SU-DHL-6 (cell line): Measurements from ENCODE around the gene MAP2K6.

Experiments used
- H2AFZ ChIP-seq: fragments of 200-600 bp; sonication (generic); 2 replicates; pipeline ENCODE4 v1.6.1; 2014; ENCODE audit warnings: low read depth, mild to moderate bottlenecking, moderate library complexity, mixed read lengths, antibody characterized with exemption, low read length; ENCODE audit not compliant: severe bottlenecking
- H3F3A ChIP-seq: fragments of 200-600 bp; shearing (Covaris generic); 2 replicates; pipeline ENCODE4 v1.6.0; 2016; ENCODE audit warnings: antibody characterized with exemption, mild to moderate bottlenecking; ENCODE audit not compliant: insufficient read depth
- H3K27ac ChIP-seq: fragments of 200-600 bp; sonication (generic); 2 replicates; pipeline ENCODE4 v1.5.1; 2016; ENCODE audit warnings: low read depth, mild to moderate bottlenecking, low read length, moderate library complexity, mixed read lengths
- H3K27me3 ChIP-seq: fragments of 200-600 bp; sonication (generic), shearing (Covaris generic); 2 replicates; pipeline ENCODE4 v1.6.0; 2014; ENCODE audit warnings: mild to moderate bottlenecking, low read length
- H3K36me3 ChIP-seq: fragments of 200-600 bp; sonication (generic); 2 replicates; pipeline ENCODE4 v1.6.1; 2014; ENCODE audit warnings: mild to moderate bottlenecking, low read length, mixed read lengths
- H3K4me2 ChIP-seq: fragments of 300-600, 200-600 bp; shearing (Covaris generic), sonication (generic); 2 replicates; pipeline ENCODE4 v1.6.0; 2014; ENCODE audit warnings: low read length, low read depth, mild to moderate bottlenecking; ENCODE audit not compliant: poor library complexity, severe bottlenecking
- H3K4me3 ChIP-seq: fragments of 200-600 bp; sonication (generic); 2 replicates; pipeline ENCODE4 v1.5.1; 2014; ENCODE audit warnings: antibody characterized with exemption, low read length, mild to moderate bottlenecking, mixed read lengths; ENCODE audit not compliant: insufficient read depth, poor library complexity, severe bottlenecking
- H3K79me2 ChIP-seq: fragments of 200-600 bp; sonication (generic); 2 replicates; pipeline ENCODE4 v1.6.1; 2014; ENCODE audit warnings: mild to moderate bottlenecking, low read length, moderate library complexity; ENCODE audit not compliant: insufficient read depth
- H3K9ac ChIP-seq: fragments of 200-600 bp; sonication (generic); 2 replicates; pipeline ENCODE4 v1.7.0; 2014; ENCODE audit warnings: mild to moderate bottlenecking, low read length
- H3K9me2 ChIP-seq: fragments of 200-600 bp; sonication (generic); replicated peaks from 2 replicates; pipeline ENCODE4 v1.6.1; 2014; ENCODE audit warnings: low read length; ENCODE audit not compliant: insufficient read depth
- H3K9me3 ChIP-seq: fragments of 200-600 bp; sonication (generic); 2 replicates; pipeline ENCODE4 v1.6.1; 2014; ENCODE audit warnings: low read length, mixed read lengths; ENCODE audit not compliant: insufficient read depth
- H4K20me1 ChIP-seq: fragments of 200-600 bp; sonication (generic); 2 replicates; pipeline ENCODE4 v1.6.1; 2014; ENCODE audit warnings: low read depth, mild to moderate bottlenecking, antibody characterized with exemption, low read length, moderate library complexity, mixed read lengths
- EZH2phosphoT487 ChIP-seq: fragments of 200-600 bp; sonication (generic), shearing (Covaris generic); conservative IDR thresholded peaks from 2 replicates; pipeline ENCODE4 v1.6.1; 2018; ENCODE audit warnings: mild to moderate bottlenecking, antibody characterized with exemption, low read length, moderate library complexity, mixed read lengths
- TF ChIP-seq, protein P1 (sequence below): fragments of 200-600 bp; sonication (generic); IDR thresholded peaks from one replicate; pipeline ENCODE4 v1.5.1; 2017; ENCODE audit warnings: antibody characterized with exemption, mild to moderate bottlenecking, low read length, moderate library complexity; ENCODE audit not compliant: insufficient read depth, poor library complexity, severe bottlenecking

MAP2K6 gene

DNA sequence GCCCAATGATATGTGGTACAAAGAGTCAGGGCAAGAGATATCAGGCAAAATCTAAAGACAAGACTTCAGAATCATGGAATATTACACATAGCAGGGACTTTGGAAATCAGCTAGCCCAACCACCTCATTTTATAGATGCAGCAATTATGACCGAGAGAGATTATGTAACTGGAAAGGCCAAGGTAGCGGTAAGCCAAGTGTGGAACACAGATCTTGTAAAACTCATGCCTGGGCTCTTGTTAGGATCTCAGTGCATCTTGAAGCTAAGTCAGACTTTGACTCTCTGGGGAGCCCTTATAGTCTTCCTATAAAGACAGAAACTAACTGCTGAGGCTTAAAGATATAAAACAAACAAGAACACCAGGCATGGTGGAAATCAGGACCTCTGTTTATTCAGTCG lies 18.6 kb downstream of the MAP2K6 start:
- Histone ChIP-seq H3K27ac (no peak overlapping the region), H3K36me3 (no peaks in the 10 kb centered on the region), H4K20me1 (no peaks in the 10 kb centered on the region), H3K79me2 (no peaks in the 10 kb centered on the region), H3K4me3 (no peak overlapping the region), H3K9me3 (no peaks in the 10 kb centered on the region), H3K27me3 (no peaks in the 10 kb centered on the region), H2AFZ (no peak overlapping the region), H3F3A (no peaks in the 10 kb centered on the region), H3K4me2 (no peak overlapping the region), H3K9ac (no peak overlapping the region), H3K9me2 (no peaks in the 10 kb centered on the region)
- TF ChIP-seq, protein P1, sequence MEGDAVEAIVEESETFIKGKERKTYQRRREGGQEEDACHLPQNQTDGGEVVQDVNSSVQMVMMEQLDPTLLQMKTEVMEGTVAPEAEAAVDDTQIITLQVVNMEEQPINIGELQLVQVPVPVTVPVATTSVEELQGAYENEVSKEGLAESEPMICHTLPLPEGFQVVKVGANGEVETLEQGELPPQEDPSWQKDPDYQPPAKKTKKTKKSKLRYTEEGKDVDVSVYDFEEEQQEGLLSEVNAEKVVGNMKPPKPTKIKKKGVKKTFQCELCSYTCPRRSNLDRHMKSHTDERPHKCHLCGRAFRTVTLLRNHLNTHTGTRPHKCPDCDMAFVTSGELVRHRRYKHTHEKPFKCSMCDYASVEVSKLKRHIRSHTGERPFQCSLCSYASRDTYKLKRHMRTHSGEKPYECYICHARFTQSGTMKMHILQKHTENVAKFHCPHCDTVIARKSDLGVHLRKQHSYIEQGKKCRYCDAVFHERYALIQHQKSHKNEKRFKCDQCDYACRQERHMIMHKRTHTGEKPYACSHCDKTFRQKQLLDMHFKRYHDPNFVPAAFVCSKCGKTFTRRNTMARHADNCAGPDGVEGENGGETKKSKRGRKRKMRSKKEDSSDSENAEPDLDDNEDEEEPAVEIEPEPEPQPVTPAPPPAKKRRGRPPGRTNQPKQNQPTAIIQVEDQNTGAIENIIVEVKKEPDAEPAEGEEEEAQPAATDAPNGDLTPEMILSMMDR: no peak
- no peak for TF ChIP-seq EZH2phosphoT487

DNA sequence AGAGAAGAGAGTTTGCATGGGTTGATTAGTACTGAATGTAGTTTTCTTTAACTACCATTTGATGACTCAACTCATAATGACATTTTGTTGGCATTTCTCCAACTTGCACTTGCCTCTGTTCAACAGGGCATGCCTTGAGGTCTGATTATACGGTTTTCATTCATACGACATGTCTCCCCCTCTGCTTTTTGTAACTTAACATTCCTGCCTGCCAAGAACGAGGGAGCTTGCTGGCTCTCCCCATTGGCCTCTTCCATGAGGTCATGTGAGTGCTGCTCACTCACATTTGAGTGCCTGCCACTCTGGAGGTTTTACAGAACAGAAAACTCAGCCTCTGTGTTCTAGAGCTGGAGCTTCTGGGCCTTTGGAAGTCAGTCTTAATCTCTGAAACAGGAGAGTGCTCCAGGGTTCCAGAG lies 19.7 kb downstream of the MAP2K6 start:
- Histone ChIP-seq H3K36me3 (no peaks in the 10 kb centered on the region), H2AFZ (no peak overlapping the region), H3K27ac (no peak overlapping the region), H3K79me2 (no peaks in the 10 kb centered on the region), H3K27me3 (no peaks in the 10 kb centered on the region), H3K4me3 (no peak overlapping the region), H3K9me3 (no peaks in the 10 kb centered on the region), H3K9me2 (no peaks in the 10 kb centered on the region), H3K9ac (no peak overlapping the region), H3K4me2 (no peak overlapping the region), H4K20me1 (no peaks in the 10 kb centered on the region), H3F3A (no peaks in the 10 kb centered on the region)
- TF ChIP-seq, protein P1: no peak
- no peak for TF ChIP-seq EZH2phosphoT487

DNA sequence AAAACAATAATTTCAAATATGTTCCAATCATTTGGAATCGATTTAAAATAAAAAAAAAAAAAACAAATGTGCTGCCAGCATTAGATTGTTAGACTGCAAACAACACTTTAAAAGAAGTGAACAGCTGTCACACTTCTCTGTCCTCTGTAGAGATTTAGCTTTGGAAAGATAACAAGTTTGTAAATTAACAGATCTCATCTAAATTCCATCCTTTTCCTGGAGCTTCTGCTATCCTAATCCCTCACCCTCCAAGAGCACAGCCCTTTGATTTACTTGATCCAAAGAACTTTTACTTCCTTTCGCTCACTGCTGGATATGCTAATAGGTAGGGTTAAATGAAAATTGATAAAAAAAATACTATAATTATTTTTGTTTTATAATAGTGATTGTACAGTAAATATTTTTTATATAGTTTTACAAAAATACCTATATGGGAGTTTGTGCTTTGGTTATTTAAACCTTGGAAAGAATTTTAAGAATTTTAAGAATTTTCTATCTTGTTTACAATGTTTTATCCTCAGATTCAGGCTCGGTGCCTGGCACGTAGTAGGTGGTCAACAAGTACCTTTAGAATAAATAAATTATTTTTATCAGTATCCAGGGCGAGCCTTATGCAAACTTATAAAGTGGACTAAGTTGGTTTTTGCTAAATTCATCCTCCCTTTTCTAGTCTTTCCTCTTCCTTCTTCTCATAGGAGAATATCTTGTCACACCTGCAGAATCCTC lies 21.6 kb downstream of the MAP2K6 start:
- H3K27ac ChIP-seq: no peak overlapping the region

More for the DNA sequence above, 21.6 kb downstream of the MAP2K6 start:
- Histone ChIP-seq H3K79me2 (no peaks in the 10 kb centered on the region), H3F3A (no peaks in the 10 kb centered on the region), H3K4me3 (no peak overlapping the region), H2AFZ (no peak overlapping the region), H4K20me1 (no peaks in the 10 kb centered on the region), H3K9me3 (no peaks in the 10 kb centered on the region), H3K9ac (no peak overlapping the region), H3K36me3 (no peaks in the 10 kb centered on the region), H3K9me2 (no peaks in the 10 kb centered on the region), H3K27me3 (no peaks in the 10 kb centered on the region), H3K4me2 (no peak overlapping the region)
- TF ChIP-seq, protein P1: no peak
- no peak for TF ChIP-seq EZH2phosphoT487
